Suprapubic skin (tissue), 4 donors: Measurements from ENCODE around the gene DHX58. TPM values are rescaled to one million over a fixed set of nuclear protein-coding genes. Genes with fewer than 3 reads are reported as not detected.

ENCODE experiments used
- DNase-seq, 2 donors: peaks; one replicate each; pipeline ENCODE4 v3.0.0-alpha.2; 2019; ENCODE audit warnings: low spot score in 2 of 2
- H3K27ac ChIP-seq: fragments of 200-600 bp; sonication (generic); one replicate; pipeline ENCODE4 v1.5.1; 2019
- H3K27me3 ChIP-seq: fragments of 200-600 bp; sonication (generic); one replicate; pipeline ENCODE4 v1.5.1; 2019
- H3K36me3 ChIP-seq: fragments of 200-600 bp; sonication (generic); one replicate; pipeline ENCODE4 v1.5.1; 2019
- H3K4me1 ChIP-seq: fragments of 200-600 bp; sonication (generic); one replicate; pipeline ENCODE4 v1.5.1; 2019
- H3K4me3 ChIP-seq: fragments of 200-600 bp; sonication (generic); one replicate; pipeline ENCODE4 v1.5.1; 2019; ENCODE audit warnings: mild to moderate bottlenecking
- H3K9me3 ChIP-seq: fragments of 200-600 bp; sonication (generic); one replicate; pipeline ENCODE4 v1.5.1; 2019
- EP300 ChIP-seq: sonication (generic); formaldehyde crosslinking; IDR thresholded peaks from one replicate; pipeline ENCODE4 v1.6.1; 2017; ENCODE audit warnings: antibody characterized with exemption
- POLR2A ChIP-seq, 2 donors: fragments of 450-650 bp; IDR thresholded peaks; one replicate each; pipeline ENCODE4 v1.6.1; 2017; ENCODE audit warnings: antibody characterized with exemption in 2 of 2, mild to moderate bottlenecking in 2 of 2, moderate library complexity in 2 of 2
- POLR2AphosphoS5 ChIP-seq, 3 donors: sonication (generic); formaldehyde crosslinking; IDR thresholded peaks; one replicate each; pipeline ENCODE4 v1.6.1; 2017; ENCODE audit warnings: antibody characterized with exemption in 3 of 3
- WGBS: methylation state at CpG from one replicate; pipeline ENCODE4 v1.1.5; 2018; 5-methylcytosine and 5-hydroxymethylcytosine counted together
- total RNA-seq, 4 donors: library from RNA; depleted of rRNA; stranded (reverse); fragments of >200 nt; gene quantifications; one replicate each; pipeline ENCODE4 v1.1.0, GENCODE V29; 2016
- TF ChIP-seq, protein P1 (sequence below), 2 donors: fragments of 200-600 bp in 1 of 2; fragments of 450-650 bp in 1 of 2; sonication (generic) in 1 of 2; IDR thresholded peaks; one replicate each; pipeline ENCODE4 v1.5.1; 2016 to 2019; ENCODE audit warnings: antibody characterized with exemption in 2 of 2, mild to moderate bottlenecking in 1 of 2, moderate library complexity in 1 of 2

Gene DHX58
- total RNA-seq = 10 to 100 TPM in 3 of 4 donors, 1 to 10 TPM in 1; 8.2 to 14.2 (median 11.9) TPM

DNA sequence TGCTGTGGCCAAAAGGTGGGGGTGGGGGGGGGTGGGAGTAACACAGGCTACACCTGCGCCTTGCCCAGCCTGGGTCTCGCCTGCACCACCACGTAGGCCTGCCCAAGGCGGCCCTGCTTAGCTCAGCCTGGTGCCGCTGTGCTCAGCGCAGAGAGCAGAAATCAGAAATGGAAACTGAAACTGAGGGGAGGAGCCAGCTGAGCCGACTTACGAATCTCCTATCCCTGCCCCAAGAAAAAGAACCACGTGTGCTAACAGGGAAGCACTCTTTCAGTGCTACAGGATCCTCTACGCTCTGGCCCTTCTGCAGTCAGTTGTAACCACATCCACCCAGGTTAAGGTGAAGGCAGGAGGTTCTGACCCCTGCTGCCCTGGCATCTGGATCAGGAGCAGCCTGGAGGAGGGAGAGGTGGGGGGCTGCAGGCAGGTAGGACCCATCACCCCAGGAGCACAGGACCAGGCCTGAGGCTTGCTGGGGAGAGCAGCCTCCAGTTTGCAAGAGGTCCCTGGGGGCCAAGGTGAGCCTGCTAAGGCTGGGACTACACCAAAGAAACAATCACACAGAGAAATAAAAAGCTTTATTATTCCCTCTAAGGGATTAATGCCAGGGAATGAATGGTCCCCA is at the start of gene DHX58:
DHX58 (minus strand) TSS at position 163 of the 625 bp plus-strand sequence. CDS start 822 bp downstream, outside the sequence.
- DNase-seq = no peak
- Histone ChIP-seq H3K4me3 (peak within 1 kb of the TSS; percentile 62), H3K27ac (peak within 1 kb of the TSS; percentile 92), H3K36me3 (peaks cover 7% of the 10 kb centered on the region), H3K9me3 (no peaks in the 10 kb centered on the region), H3K4me1 (peaks cover 32% of the 10 kb centered on the region), H3K27me3 (no peaks in the 10 kb centered on the region)
- WGBS = 0% methylated on average over 4 of the region's 10 CpGs
- peak in 1 of 3 donors; percentile 12 for TF ChIP-seq POLR2AphosphoS5 (IDR thresholded peaks at IDR 0.05)
- TF ChIP-seq, protein P1, sequence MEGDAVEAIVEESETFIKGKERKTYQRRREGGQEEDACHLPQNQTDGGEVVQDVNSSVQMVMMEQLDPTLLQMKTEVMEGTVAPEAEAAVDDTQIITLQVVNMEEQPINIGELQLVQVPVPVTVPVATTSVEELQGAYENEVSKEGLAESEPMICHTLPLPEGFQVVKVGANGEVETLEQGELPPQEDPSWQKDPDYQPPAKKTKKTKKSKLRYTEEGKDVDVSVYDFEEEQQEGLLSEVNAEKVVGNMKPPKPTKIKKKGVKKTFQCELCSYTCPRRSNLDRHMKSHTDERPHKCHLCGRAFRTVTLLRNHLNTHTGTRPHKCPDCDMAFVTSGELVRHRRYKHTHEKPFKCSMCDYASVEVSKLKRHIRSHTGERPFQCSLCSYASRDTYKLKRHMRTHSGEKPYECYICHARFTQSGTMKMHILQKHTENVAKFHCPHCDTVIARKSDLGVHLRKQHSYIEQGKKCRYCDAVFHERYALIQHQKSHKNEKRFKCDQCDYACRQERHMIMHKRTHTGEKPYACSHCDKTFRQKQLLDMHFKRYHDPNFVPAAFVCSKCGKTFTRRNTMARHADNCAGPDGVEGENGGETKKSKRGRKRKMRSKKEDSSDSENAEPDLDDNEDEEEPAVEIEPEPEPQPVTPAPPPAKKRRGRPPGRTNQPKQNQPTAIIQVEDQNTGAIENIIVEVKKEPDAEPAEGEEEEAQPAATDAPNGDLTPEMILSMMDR (IDR thresholded peaks at IDR 0.05) = no peak

DNA sequence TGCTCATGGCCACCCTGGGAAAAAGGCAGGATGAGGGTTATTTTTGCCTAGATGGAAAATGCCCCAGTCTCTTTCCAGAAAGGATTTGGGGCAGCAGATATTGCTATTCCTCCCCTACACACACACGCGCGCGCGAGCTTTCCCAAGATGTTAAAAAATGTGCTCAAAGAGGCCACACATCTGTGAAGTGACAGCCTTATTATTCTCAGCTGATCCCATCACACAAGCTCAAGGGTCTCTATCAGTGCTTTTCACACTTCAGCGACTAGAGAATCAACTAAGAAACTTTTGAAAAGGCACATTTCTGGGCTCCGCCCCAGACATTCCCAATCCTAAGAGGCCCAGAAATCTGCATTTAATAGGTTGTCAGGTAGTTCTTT is 48.0 kb upstream of the DHX58 start:
- no peak for DNase-seq
- Histone ChIP-seq H3K36me3 (no peaks in the 10 kb centered on the region), H3K9me3 (no peaks in the 10 kb centered on the region), H3K4me1 (peaks cover 3% of the 10 kb centered on the region), H3K27me3 (no peaks in the 10 kb centered on the region), H3K27ac (no peak overlapping the region), H3K4me3 (no peak overlapping the region)
- TF ChIP-seq EP300 = no peak
- WGBS = 88% methylated on average over 7 of the region's 7 CpGs

DNA sequence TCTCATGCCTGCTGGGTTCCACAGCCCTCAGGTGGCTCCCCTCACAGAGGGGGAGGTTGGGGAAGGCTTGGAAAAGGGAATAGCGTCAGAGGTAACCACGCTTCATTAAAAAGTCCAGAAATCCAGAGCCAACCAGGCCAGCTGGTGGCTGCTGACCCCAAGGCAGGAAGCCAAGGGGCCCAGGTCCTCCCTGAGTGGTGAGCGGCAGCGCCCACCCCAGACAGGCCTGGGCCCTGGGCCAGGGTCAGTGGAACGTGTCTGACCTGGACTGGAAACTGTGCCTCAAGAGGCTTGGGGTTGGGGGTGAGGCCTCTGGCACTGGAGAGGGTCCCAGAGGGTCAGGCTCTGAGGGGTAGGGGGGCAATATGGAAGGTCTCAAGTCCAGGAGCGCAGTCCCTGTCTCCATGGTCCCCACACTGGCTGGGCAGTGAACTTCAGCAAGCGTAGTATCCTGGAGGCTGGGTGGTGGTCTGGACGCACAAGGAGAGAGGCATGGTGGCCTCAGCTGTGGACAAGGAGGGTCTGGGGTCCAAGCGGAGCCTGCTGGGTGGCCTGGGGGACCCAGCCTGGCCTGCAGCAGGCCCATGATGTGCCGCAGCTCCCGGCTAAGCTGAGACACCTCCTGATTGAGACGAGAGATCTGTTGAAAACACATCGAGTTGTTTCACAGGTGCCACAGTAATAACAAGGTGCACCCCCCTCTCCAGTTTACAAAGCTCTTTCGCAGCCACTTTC is 47.4 kb upstream of the DHX58 start:
- 75% methylated on average over 11 of the region's 14 CpGs for WGBS

DNA sequence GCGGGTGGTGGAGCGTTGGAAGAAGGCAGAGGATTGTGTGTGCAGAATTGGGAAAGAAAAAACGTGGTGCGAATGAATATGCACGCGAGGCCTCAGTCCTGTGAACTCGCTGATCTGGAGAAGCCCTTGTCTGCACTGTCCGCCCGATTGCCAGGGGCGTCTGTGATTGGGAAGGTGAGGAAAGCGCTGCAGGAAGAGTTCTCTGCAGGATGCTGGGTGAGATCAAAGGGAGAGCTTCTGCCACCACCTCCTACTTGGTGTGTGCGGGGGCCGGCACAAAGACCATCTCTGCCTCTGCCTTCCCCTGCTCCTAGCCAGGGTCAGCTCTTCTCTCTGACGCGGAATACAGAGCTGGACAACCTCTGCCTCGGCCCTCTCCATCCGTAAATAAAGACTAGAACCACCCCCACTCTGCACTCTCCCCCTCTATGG is 43.1 kb upstream of the DHX58 start:
- H3K27ac ChIP-seq = no peak overlapping the region

More for the DNA sequence above, 47.4 kb upstream of the DHX58 start:
- no peaks in the 10 kb centered on the region for H3K36me3 ChIP-seq
- H3K27me3 ChIP-seq = no peaks in the 10 kb centered on the region
- TF ChIP-seq EP300 (no peak), POLR2AphosphoS5 (IDR thresholded peaks at IDR 0.05) (no peak), POLR2A (IDR thresholded peaks at IDR 0.05) (no peak)
- no peak overlapping the region for H3K27ac ChIP-seq
- DNase-seq = no peak
- H3K4me3 ChIP-seq = no peak overlapping the region
- peaks cover 5% of the 10 kb centered on the region for H3K4me1 ChIP-seq
- no peaks in the 10 kb centered on the region for H3K9me3 ChIP-seq

DNA sequence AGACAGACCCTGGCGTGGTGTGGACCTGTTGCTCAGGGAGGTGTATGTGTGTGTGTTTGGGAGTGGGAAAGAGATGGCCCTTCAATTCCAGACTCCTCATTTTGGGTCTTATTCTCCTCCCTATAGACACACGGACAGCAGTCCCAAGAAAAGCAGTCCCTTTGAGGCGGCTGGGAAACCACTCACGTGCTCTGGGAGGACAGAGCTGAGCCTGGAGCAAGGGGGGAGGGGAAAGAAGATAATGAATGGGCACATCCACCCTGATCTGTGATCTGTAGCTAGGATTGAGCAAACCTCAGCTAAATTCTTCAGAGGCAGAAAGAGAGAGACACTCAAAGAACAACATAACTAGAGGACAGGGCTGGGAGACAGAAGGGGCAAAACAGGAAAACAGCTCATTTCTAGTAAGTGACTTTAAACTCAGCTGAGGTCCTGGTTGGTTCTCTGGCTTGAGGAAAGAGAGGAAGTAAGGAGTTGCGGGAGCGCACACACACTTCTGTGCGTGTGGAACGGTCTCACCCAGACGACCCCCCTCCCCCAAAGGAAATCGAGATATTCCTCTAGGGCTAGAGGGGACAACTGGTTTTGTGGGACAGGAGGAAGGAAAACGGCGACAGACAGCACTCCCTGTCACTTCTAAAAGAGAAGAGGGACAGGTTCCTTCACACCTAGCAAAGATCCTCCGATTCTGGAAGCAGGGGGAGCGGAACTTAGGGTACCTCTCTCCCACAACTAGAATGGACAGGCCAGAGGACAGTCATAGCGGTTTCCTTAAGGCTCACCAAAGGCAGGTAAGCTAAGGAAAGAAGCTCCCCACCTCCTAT is 41.6 kb upstream of the DHX58 start:
- Histone ChIP-seq H3K36me3 (peaks cover 8% of the 10 kb centered on the region), H3K9me3 (no peaks in the 10 kb centered on the region), H3K27ac (peak overlapping the region; percentile 73), H3K27me3 (no peaks in the 10 kb centered on the region), H3K4me3 (peak overlapping the region; percentile 61), H3K4me1 (peaks cover 34% of the 10 kb centered on the region)
- 3% methylated on average over 15 of the region's 15 CpGs for WGBS
- no peak for DNase-seq
- TF ChIP-seq POLR2A (IDR thresholded peaks at IDR 0.05) = no peak
- TF ChIP-seq, protein P1 (IDR thresholded peaks at IDR 0.05) = no peak
- TF ChIP-seq EP300 = no peak
- TF ChIP-seq POLR2AphosphoS5 (IDR thresholded peaks at IDR 0.05) = no peak

More for the DNA sequence above, 43.1 kb upstream of the DHX58 start:
- Histone ChIP-seq H3K4me1 (peaks cover 34% of the 10 kb centered on the region), H3K27me3 (no peaks in the 10 kb centered on the region), H3K36me3 (peaks cover 8% of the 10 kb centered on the region), H3K9me3 (no peaks in the 10 kb centered on the region), H3K4me3 (peak overlapping the region; percentile 61)
- no peak for DNase-seq
- TF ChIP-seq POLR2A (IDR thresholded peaks at IDR 0.05) = no peak
- TF ChIP-seq, protein P1 (IDR thresholded peaks at IDR 0.05) = no peak
- TF ChIP-seq POLR2AphosphoS5 (IDR thresholded peaks at IDR 0.05) = no peak
- TF ChIP-seq EP300 = no peak
- 34% methylated on average over 15 of the region's 17 CpGs for WGBS
